Activated naive CD8-positive, alpha-beta T cell treated with anti-CD3 and anti-CD28 coated beads, Interleukin-2, amount 10 ng/mL, durations not matched to agents 7 days and 5 days (primary cell): ENCODE measurements around the gene SLC22A23. TPM values are rescaled to one million over a fixed set of nuclear protein-coding genes. Genes with fewer than 3 reads are reported as not detected.

Source experiments
- ATAC-seq: fragments of 150-1000 bp; cut with Tn5 transposase; one replicate; pipeline ENCODE4 v1.10.0; 2021; ENCODE audit warnings: low read depth, moderate library complexity
- POLR2A ChIA-PET: fragments of 350-600 bp; sonication (Branson Sonifier 250); formaldehyde crosslinking; loops from one replicate; lab custom pipeline; 2021; ENCODE audit warnings: antibody characterized with exemption; lab: Charles Lee
- DNase-seq: peaks from one replicate; pipeline ENCODE4 v3.0.0; 2021
- H3K27ac Mint-ChIP-seq: one replicate; pipeline ENCODE4 v1.8.0; 2022; ENCODE audit warnings: mild to moderate bottlenecking, mixed read lengths
- H3K27me3 Mint-ChIP-seq: one replicate; pipeline ENCODE4 v1.8.0; 2022; ENCODE audit warnings: mild to moderate bottlenecking, moderate library complexity, mixed read lengths
- H3K36me3 Mint-ChIP-seq: one replicate; pipeline ENCODE4 v1.8.0; 2021; ENCODE audit warnings: mild to moderate bottlenecking, mixed read lengths
- H3K4me1 Mint-ChIP-seq: one replicate; pipeline ENCODE4 v1.8.0; 2021; ENCODE audit warnings: mixed read lengths
- H3K4me3 Mint-ChIP-seq: one replicate; pipeline ENCODE4 v1.8.0; 2022; ENCODE audit warnings: mild to moderate bottlenecking, moderate library complexity, mixed read lengths
- H3K9me3 Mint-ChIP-seq: one replicate; pipeline ENCODE4 v1.8.0; 2021; ENCODE audit warnings: mixed read lengths
- total RNA-seq, 2 experiments: library from RNA; stranded (reverse); gene quantifications; one replicate each; pipeline ENCODE4 v1.2.3, GENCODE V29; 2021

SLC22A23 gene
- total RNA-seq, 2 experiments from 2014 or later, result 0.82 to 1.2 TPM

- no peak overlapping the region for H3K27ac Mint-ChIP-seq
- no peak overlapping the region for H3K4me3 Mint-ChIP-seq
Observed at GRCh38 chr6:3427687-3428085, 29.2 kb downstream of the SLC22A23 start.

GRCh38 chr6:3426927-3427686 is 29.7 kb downstream of the SLC22A23 start:
- no peak for ATAC-seq
- no peak for DNase-seq
- no peaks in the 10 kb centered on the region for H3K36me3 Mint-ChIP-seq
- no peak overlapping the region for H3K4me3 Mint-ChIP-seq
- H3K27ac Mint-ChIP-seq, result no peak overlapping the region
- no peaks in the 10 kb centered on the region for H3K9me3 Mint-ChIP-seq
- no peaks in the 10 kb centered on the region for H3K4me1 Mint-ChIP-seq
- POLR2A ChIA-PET, result no interaction called here
- H3K27me3 Mint-ChIP-seq, result peaks cover 7% of the 10 kb centered on the region

More at GRCh38 chr6:3427687-3428085, 29.2 kb downstream of the SLC22A23 start:
- POLR2A ChIA-PET, result no interaction called here
- Mint-ChIP-seq H3K4me1 (no peaks in the 10 kb centered on the region), H3K9me3 (no peaks in the 10 kb centered on the region), H3K36me3 (no peaks in the 10 kb centered on the region), H3K27me3 (peaks cover 6% of the 10 kb centered on the region)
- ATAC-seq (no peak), DNase-seq (no peak)

- DNase-seq (no peak), ATAC-seq (no peak)
- Mint-ChIP-seq H3K36me3 (no peaks in the 10 kb centered on the region), H3K27ac (no peak overlapping the region), H3K27me3 (peaks cover 12% of the 10 kb centered on the region), H3K4me1 (no peaks in the 10 kb centered on the region), H3K9me3 (no peaks in the 10 kb centered on the region), H3K4me3 (no peak overlapping the region)
- POLR2A ChIA-PET, result no interaction called here
Observed at GRCh38 chr6:3426091-3426926, 30.5 kb downstream of the SLC22A23 start.

GRCh38 chr6:3425574-3425973 is 31.3 kb downstream of the SLC22A23 start:
- ATAC-seq (no peak), DNase-seq (no peak)
- Mint-ChIP-seq H3K4me1 (no peaks in the 10 kb centered on the region), H3K27me3 (peaks cover 15% of the 10 kb centered on the region), H3K36me3 (no peaks in the 10 kb centered on the region), H3K27ac (no peak overlapping the region), H3K9me3 (no peaks in the 10 kb centered on the region), H3K4me3 (no peak overlapping the region)
- POLR2A ChIA-PET, result no interaction called here

GRCh38 chr6:3424185-3424927 is 32.5 kb downstream of the SLC22A23 start:
- Mint-ChIP-seq H3K4me3 (no peak overlapping the region), H3K27me3 (peaks cover 22% of the 10 kb centered on the region), H3K4me1 (no peaks in the 10 kb centered on the region), H3K36me3 (no peaks in the 10 kb centered on the region), H3K9me3 (no peaks in the 10 kb centered on the region), H3K27ac (no peak overlapping the region)
- DNase-seq (no peak), ATAC-seq (no peak)
- POLR2A ChIA-PET, result no interaction called here

GRCh38 chr6:3423439-3424184 is 33.2 kb downstream of the SLC22A23 start:
- no peaks in the 10 kb centered on the region for H3K36me3 Mint-ChIP-seq
- no peak for DNase-seq
- H3K4me1 Mint-ChIP-seq, result no peaks in the 10 kb centered on the region
- no peak overlapping the region for H3K27ac Mint-ChIP-seq
- H3K4me3 Mint-ChIP-seq, result no peak overlapping the region
- peaks cover 26% of the 10 kb centered on the region for H3K27me3 Mint-ChIP-seq
- no peaks in the 10 kb centered on the region for H3K9me3 Mint-ChIP-seq
- POLR2A ChIA-PET, result no interaction called here
- no peak for ATAC-seq

- Mint-ChIP-seq H3K4me1 (no peaks in the 10 kb centered on the region), H3K4me3 (no peak overlapping the region), H3K27ac (no peak overlapping the region), H3K27me3 (peaks cover 28% of the 10 kb centered on the region), H3K36me3 (no peaks in the 10 kb centered on the region), H3K9me3 (no peaks in the 10 kb centered on the region)
- POLR2A ChIA-PET, result no interaction called here
- DNase-seq (no peak), ATAC-seq (no peak)
Observed at GRCh38 chr6:3422435-3423070, 34.3 kb downstream of the SLC22A23 start.

GRCh38 chr6:3421791-3422434 is 34.9 kb downstream of the SLC22A23 start:
- no peak overlapping the region for H3K27ac Mint-ChIP-seq
- no peaks in the 10 kb centered on the region for H3K36me3 Mint-ChIP-seq
- no peak overlapping the region for H3K4me3 Mint-ChIP-seq
- no peaks in the 10 kb centered on the region for H3K4me1 Mint-ChIP-seq
- ATAC-seq (no peak), DNase-seq (no peak)
- H3K27me3 Mint-ChIP-seq, result peaks cover 28% of the 10 kb centered on the region
- H3K9me3 Mint-ChIP-seq, result no peaks in the 10 kb centered on the region
- POLR2A ChIA-PET, result no interaction called here

GRCh38 chr6:3421143-3421542 is 35.7 kb downstream of the SLC22A23 start:
- no peak overlapping the region for H3K4me3 Mint-ChIP-seq
- ATAC-seq, result no peak
- H3K27me3 Mint-ChIP-seq, result peaks cover 28% of the 10 kb centered on the region
- DNase-seq, result no peak
- H3K4me1 Mint-ChIP-seq, result no peaks in the 10 kb centered on the region
- no peaks in the 10 kb centered on the region for H3K9me3 Mint-ChIP-seq
- H3K27ac Mint-ChIP-seq, result no peak overlapping the region
- H3K36me3 Mint-ChIP-seq, result no peaks in the 10 kb centered on the region
- POLR2A ChIA-PET, result no interaction called here

GRCh38 chr6:3419624-3420272 is 37.1 kb downstream of the SLC22A23 start:
- DNase-seq (no peak), ATAC-seq (no peak)
- POLR2A ChIA-PET, result no interaction called here
- H3K9me3 Mint-ChIP-seq, result no peaks in the 10 kb centered on the region
- H3K4me1 Mint-ChIP-seq, result peaks cover 4% of the 10 kb centered on the region
- no peak overlapping the region for H3K27ac Mint-ChIP-seq
- H3K4me3 Mint-ChIP-seq, result no peak overlapping the region
- no peaks in the 10 kb centered on the region for H3K36me3 Mint-ChIP-seq
- peaks cover 28% of the 10 kb centered on the region for H3K27me3 Mint-ChIP-seq

GRCh38 chr6:3418496-3419060 is 38.3 kb downstream of the SLC22A23 start:
- Mint-ChIP-seq H3K9me3 (no peaks in the 10 kb centered on the region), H3K4me1 (peaks cover 9% of the 10 kb centered on the region), H3K4me3 (no peak overlapping the region), H3K27me3 (peaks cover 28% of the 10 kb centered on the region), H3K27ac (no peak overlapping the region), H3K36me3 (no peaks in the 10 kb centered on the region)
- DNase-seq, result no peak
- POLR2A ChIA-PET, result no interaction called here
- ATAC-seq, result no peak

- H3K27ac Mint-ChIP-seq, result no peak overlapping the region
- H3K4me1 Mint-ChIP-seq, result peaks cover 10% of the 10 kb centered on the region
Observed at GRCh38 chr6:3417473-3417872, 39.4 kb downstream of the SLC22A23 start.

More at GRCh38 chr6:3417473-3417872, 39.4 kb downstream of the SLC22A23 start:
- POLR2A ChIA-PET, result no interaction called here
- Mint-ChIP-seq H3K36me3 (no peaks in the 10 kb centered on the region), H3K9me3 (no peaks in the 10 kb centered on the region), H3K27me3 (peaks cover 23% of the 10 kb centered on the region), H3K4me3 (no peak overlapping the region)
- DNase-seq (no peak), ATAC-seq (no peak)
